ENCODE results near the gene PHC2.

DNA sequence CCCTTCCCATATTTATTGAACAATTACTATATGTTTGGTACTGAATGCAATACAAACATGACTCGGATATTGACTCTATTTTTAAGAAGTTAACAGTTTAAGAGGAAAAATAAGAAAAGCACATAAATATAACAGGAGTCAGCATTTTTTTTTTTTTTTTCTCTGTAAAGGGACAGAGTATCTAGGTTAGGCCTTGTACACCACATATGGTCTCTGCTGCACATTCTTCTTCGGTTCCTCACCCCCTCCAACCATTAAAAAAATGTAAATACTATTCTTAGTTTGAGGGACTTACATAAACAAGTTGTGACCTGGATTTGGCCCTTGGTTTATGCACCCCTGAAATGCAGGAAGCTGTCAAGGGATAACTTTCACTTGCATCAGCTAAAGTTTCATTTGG lies 40.4 kb downstream of the PHC2 start:
- TF ChIP-seq, protein P1, sequence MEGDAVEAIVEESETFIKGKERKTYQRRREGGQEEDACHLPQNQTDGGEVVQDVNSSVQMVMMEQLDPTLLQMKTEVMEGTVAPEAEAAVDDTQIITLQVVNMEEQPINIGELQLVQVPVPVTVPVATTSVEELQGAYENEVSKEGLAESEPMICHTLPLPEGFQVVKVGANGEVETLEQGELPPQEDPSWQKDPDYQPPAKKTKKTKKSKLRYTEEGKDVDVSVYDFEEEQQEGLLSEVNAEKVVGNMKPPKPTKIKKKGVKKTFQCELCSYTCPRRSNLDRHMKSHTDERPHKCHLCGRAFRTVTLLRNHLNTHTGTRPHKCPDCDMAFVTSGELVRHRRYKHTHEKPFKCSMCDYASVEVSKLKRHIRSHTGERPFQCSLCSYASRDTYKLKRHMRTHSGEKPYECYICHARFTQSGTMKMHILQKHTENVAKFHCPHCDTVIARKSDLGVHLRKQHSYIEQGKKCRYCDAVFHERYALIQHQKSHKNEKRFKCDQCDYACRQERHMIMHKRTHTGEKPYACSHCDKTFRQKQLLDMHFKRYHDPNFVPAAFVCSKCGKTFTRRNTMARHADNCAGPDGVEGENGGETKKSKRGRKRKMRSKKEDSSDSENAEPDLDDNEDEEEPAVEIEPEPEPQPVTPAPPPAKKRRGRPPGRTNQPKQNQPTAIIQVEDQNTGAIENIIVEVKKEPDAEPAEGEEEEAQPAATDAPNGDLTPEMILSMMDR (IDR thresholded peaks at IDR 0.05): no peak
- TF ChIP-seq POLR2AphosphoS5 (IDR thresholded peaks at IDR 0.05) (no peak), POLR2A (IDR thresholded peaks at IDR 0.05) (no peak), EP300 (IDR thresholded peaks at IDR 0.05; ENCODE audit: low read depth) (no peak)
